ENCODE data around the gene TBATA. TPM values are rescaled to one million over a fixed set of nuclear protein-coding genes. Genes with fewer than 3 reads are reported as not detected.

The TBATA gene
- total RNA-seq, 1 experiment from 2014 or later = not detected

DNA sequence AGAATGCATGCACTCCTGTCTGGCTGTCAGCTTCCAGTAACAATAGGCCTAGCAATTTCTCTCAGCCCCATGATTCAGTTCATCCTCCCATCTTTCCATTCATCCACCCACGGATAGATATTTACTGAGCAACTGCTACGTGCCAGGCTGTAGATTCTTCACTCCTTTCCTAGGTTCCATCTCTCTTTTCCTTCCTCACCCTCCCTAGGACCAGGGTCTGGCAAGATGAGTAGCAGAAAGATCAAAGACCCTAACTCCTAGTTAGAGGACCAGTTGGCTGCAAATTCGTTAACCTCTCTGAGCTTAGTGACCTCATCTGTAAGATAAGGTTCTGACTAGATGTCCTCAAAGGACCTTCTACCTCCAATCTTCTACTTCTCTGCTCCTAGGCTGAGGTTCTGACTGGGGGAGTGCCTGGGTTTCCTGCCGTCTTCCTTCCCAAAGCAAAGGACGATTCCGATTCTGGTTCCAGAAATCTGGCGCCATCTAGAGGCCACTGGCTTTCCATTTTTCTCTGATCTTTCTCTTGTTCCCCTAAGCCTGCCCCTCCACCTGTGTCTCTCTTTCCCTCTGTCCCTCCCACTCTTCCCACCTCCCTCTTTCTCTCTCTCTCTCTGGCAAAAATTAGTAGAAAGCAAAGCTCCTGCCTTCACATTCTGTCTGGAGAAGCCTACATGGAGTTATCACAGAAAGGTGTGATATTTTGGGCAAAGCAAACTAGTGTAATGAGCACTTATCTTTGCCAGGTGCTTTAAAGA is 26.2 kb downstream of the TBATA start:
- ATAC-seq = peak; percentile 68
- no peaks in the 10 kb centered on the region for H3K9me3 ChIP-seq (ENCODE audit: low read length)
- BruUV-seq (replicated peaks) = no TSS peak
- intact Hi-C loops (cut with micrococcal nuclease) = loop anchor here (1.0 kb wide), 4 partner anchors 140 to 298 kb away; no protein-coding TSS in a partner anchor
- POLR2A ChIA-PET (ENCODE audit: unreplicated experiment) = no interaction called here
- H3K4me2 ChIP-seq (ENCODE audit: low read length) = no peak overlapping the region
- no peaks in the 10 kb centered on the region for H3F3A ChIP-seq (ENCODE audit: low read length, unreplicated experiment)
- no peak overlapping the region for H3K9ac ChIP-seq (ENCODE audit: low read length)
- DNase-seq = peak; percentile 97
- no peaks in the 10 kb centered on the region for H3K79me2 ChIP-seq (ENCODE audit: low read length)
- no peaks in the 10 kb centered on the region for H3K27me3 ChIP-seq (ENCODE audit: low read length)
- no peaks in the 10 kb centered on the region for H4K20me1 ChIP-seq (ENCODE audit: low read length)
- TF ChIP-seq, protein P1, sequence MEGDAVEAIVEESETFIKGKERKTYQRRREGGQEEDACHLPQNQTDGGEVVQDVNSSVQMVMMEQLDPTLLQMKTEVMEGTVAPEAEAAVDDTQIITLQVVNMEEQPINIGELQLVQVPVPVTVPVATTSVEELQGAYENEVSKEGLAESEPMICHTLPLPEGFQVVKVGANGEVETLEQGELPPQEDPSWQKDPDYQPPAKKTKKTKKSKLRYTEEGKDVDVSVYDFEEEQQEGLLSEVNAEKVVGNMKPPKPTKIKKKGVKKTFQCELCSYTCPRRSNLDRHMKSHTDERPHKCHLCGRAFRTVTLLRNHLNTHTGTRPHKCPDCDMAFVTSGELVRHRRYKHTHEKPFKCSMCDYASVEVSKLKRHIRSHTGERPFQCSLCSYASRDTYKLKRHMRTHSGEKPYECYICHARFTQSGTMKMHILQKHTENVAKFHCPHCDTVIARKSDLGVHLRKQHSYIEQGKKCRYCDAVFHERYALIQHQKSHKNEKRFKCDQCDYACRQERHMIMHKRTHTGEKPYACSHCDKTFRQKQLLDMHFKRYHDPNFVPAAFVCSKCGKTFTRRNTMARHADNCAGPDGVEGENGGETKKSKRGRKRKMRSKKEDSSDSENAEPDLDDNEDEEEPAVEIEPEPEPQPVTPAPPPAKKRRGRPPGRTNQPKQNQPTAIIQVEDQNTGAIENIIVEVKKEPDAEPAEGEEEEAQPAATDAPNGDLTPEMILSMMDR (conservative IDR thresholded peaks at IDR 0.05; ENCODE audit: low read depth, low read length) = peak; percentile 92
- TF ChIP-seq EZH2 (IDR thresholded peaks at IDR 0.05; ENCODE audit: low read length, unreplicated experiment) (no peak), EZH2phosphoT487 (IDR thresholded peaks at IDR 0.05; ENCODE audit: borderline replicate concordance, low read length) (no peak)
- no peak overlapping the region for H2AFZ ChIP-seq (ENCODE audit: low read length)
- H3K4me3 ChIP-seq (ENCODE audit: low read length) = no peak overlapping the region
- H3K36me3 ChIP-seq (ENCODE audit: low read depth, low read length) = no peaks in the 10 kb centered on the region
- no peaks in the 10 kb centered on the region for H3K9me2 ChIP-seq (replicated peaks; ENCODE audit: low read length)
- H3K27ac ChIP-seq (ENCODE audit: low read length) = no peak overlapping the region
- H3K4me1 ChIP-seq (ENCODE audit: insufficient read depth, low read length) = peaks cover 8% of the 10 kb centered on the region
- CTCF ChIA-PET = interaction anchor here (0.6 kb wide), 5 partner anchors 115 to 297 kb away, joined by 5 to 10 read pairs (median 7); no protein-coding TSS in a partner anchor

- ChIA-PET CTCF (no interaction called here), POLR2A (ENCODE audit: unreplicated experiment) (interaction anchor here (0.7 kb wide), 1 partner anchor 12 kb away, joined by 6 read pairs; no protein-coding TSS in a partner anchor)
- H3K4me3 ChIP-seq (ENCODE audit: low read length) = no peak overlapping the region
- no peak overlapping the region for H3K9ac ChIP-seq (ENCODE audit: low read length)
- no peaks in the 10 kb centered on the region for H3K36me3 ChIP-seq (ENCODE audit: low read depth, low read length)
- no peaks in the 10 kb centered on the region for H3K27me3 ChIP-seq (ENCODE audit: low read length)
- no peak overlapping the region for H2AFZ ChIP-seq (ENCODE audit: low read length)
- DNase-seq (no peak), ATAC-seq (no peak)
- H4K20me1 ChIP-seq (ENCODE audit: low read length) = no peaks in the 10 kb centered on the region
- no peak overlapping the region for H3K27ac ChIP-seq (ENCODE audit: low read length)
- no peaks in the 10 kb centered on the region for H3K79me2 ChIP-seq (ENCODE audit: low read length)
- H3K4me2 ChIP-seq (ENCODE audit: low read length) = no peak overlapping the region
- TF ChIP-seq EZH2phosphoT487 (IDR thresholded peaks at IDR 0.05; ENCODE audit: borderline replicate concordance, low read length) (no peak), EZH2 (IDR thresholded peaks at IDR 0.05; ENCODE audit: low read length, unreplicated experiment) (no peak)
- TF ChIP-seq, protein P1 (conservative IDR thresholded peaks at IDR 0.05; ENCODE audit: low read depth, low read length) = no peak
- intact Hi-C loops (cut with micrococcal nuclease) = no loop called here
- peaks cover 8% of the 10 kb centered on the region for H3K4me1 ChIP-seq (ENCODE audit: insufficient read depth, low read length)
- no peaks in the 10 kb centered on the region for H3F3A ChIP-seq (ENCODE audit: low read length, unreplicated experiment)
- H3K9me2 ChIP-seq (replicated peaks; ENCODE audit: low read length) = no peaks in the 10 kb centered on the region
- BruUV-seq (replicated peaks) = no TSS peak
- no peaks in the 10 kb centered on the region for H3K9me3 ChIP-seq (ENCODE audit: low read length)
These were observed 27.3 kb downstream of the TBATA start for GRCh38 chr10:70757856-70758255.

All from PC-3 (cell line).